GM18951 (cell line): ENCODE data around the gene TCF3.
"Not testable (repeated sequence)": the region's sequence is repeated elsewhere in the genome, so short reads cannot be mapped to it uniquely, and the experiment has no call there.

Source experiments
- POLR2A ChIP-seq: IDR thresholded peaks from 4 replicates; pipeline ENCODE4 v1.6.1; 2011; ENCODE audit warnings: mild to moderate bottlenecking; ENCODE audit not compliant: insufficient read length, insufficient read depth; ENCODE audit errors: extremely low read depth
- in situ Hi-C: fragments of 300-500 bp; cut with MboI; formaldehyde crosslinking; loops from one replicate; pipeline ENCODE4 v1.12.0; 2022; ENCODE audit warnings: low sequenced_read_pairs, mixed read lengths, inconsistent platforms; ENCODE audit not compliant: unreplicated experiment

TCF3 gene

DNA sequence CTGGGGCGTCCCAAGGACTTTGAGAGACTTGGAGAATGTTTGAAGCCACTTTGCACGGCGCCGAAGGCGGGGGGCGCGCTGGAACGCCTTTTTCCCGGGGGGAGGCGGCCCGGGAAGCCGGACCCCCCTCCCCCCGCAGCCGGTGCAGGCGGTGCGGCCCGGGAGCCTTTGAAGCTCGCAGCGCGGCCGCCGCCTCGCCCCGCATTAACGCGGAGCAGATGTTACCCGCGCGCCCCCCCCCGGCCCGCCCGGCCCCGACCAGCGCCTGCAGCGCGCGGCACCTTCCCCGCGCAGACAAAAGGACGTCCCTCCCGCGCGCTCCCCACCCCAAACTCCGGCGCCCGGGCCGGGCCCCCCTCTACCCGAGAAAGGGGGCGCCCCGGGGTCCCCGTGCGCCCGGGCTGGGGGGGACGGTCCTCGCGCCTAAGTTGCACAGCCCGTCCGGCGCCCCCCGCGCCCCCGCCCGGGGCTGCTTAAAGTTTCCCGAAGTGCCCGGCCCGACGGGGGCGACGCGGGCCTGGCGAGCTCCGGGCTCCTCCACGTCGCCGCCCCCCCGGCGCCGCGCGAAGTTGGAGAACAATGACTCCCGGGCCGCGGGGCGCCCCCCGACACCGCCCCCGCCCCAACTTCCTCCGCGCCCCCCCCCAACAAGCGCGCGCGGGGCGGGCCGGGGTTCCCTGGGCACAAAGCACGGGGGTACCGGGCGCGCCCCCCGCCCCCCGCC is 685 bp downstream of the TCF3 start:
- TF ChIP-seq POLR2A, result peak; percentile 45
- in situ Hi-C loops, result no loop called here

DNA sequence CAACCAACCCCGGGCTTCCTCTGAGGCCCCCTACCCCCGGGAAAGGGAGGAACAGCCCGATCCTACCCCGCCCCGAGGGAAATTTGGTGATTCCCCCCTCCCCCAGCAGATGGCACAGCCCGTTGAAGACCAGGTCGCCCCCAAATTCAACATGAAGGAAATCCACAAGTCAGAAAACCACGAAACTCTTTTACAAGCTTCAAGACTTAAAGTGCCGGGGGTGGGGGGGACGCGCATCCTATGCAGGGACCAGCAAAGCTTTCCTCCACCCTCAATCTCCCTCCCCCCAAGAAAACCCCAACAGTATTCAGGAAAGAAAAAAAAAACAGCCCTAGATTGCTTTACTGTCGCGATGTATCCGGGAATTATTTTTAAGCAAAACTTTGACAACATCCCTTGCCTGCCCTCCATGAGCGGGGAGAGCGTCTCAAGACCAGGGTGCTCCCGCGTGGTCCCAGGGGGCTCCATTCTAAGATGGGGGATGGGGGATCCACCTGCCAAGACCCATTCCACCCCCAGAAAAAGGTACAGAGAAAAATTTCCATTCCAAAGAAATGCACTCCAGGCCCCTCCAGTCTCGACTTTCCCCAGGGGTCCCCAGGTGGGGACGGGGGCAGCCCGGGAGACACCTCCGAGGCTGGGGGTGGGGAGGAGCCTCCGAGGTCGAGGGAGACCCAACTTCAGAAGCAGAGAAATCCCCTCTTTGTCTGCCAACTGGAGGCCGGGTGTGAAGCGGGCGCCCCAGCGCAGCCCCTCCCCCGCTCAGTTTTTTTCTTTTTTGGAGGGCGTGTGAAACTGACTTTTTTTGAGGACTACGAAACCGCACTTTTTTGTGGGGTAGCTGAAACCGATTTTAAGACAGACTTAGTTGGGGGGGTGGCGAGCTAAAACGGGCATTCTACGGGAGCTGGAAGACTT is 1.5 kb downstream of the TCF3 start:
- in situ Hi-C loops, result no loop called here
- peak; percentile 18 for TF ChIP-seq POLR2A

DNA sequence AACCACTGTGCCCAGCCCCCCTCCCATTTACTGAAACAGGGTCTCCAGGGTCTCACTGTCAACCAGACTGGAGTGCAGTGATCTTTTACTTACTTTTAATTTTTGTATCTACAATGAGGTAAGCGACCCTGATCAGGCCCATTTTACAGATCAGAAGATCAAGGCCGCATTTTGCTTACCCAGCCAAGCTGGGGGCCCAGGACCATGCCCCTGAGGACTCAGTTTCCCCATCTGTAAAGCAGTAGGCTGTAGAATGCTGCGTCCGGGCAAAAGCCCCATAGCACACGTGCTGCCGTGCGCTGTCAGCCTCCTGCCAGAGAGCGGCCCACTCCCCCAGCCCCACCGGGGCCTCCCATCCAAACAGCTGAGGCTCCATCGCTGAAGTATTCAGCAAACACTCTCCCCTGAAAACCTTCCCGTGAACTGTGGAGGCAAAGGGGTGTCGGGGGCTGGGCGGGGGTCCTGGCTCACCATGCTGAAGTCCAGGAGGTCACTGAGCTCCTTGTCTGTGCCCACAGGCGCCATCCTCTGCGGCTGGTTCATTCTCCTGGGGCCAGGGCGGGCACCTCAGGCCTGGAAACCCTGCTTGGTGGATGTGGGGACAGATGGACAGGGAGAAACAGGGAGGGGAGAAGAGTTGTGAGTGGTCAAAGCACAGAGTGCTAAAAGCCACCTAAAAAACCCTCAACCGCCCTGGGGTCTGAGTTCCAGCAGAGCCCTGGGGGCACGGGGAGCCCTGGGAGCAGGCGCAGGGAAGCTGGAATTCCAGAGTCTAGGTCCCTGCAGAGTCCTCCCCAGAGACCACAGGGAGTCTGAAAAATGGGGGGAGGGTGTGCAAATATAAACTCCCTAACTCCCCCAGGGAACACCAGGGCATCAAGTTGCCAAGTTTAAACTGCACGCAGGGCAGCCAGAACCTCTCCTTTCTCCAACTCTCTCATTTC is 2.4 kb downstream of the TCF3 start:
- no peak for TF ChIP-seq POLR2A
- in situ Hi-C loops, result no loop called here

DNA sequence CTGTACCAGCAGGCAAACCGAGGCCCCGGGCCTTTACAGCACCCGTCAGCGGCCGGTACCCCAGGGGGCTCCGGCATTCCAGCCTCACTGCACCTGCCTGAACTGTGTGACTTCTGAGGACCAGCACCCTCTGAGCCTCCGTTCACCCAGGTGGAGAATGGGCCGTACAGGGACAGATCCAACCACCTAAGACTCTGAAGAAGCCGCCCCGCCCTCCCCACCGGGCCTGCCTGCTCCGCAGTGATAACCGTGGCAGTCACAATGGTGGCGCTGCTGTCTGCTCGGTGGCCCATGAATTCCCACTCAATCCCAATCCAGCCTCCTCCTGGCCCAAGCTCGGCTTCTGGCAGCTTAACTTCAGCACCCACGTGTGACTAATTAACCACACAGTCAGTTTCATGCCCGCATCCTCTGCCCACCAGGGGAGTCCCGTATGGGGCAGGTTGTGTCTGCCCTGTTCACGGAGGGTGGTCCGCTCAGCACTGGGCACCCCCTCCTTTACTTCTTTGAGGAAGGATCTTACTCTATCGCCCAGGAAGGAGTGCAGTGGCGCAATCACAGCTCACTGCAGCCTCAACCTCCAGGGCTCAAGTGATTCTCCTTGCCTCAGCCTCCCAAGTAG is 3.4 kb downstream of the TCF3 start:
- TF ChIP-seq POLR2A, result peak; percentile 42
- in situ Hi-C loops, result no loop called here

DNA sequence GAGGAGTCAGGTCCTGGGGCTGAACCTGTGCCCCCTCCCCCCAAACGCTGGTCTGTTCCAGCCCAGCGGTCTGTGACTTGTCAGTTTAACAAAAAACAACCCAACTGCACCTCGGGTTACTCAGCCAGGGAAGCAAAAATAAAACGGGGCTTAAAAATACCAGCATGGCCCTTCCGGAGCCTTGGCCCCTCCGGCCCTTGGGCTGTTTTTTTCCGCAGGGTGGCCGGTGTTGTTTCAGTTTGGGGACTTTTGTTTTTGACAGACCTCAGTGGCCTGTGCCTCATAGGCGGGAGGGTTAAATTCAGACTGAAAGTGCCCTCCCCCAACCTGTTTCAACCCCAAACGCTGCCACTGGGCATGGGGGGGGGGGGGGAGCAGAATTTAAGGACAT is 4.0 kb downstream of the TCF3 start:
- in situ Hi-C loops, result no loop called here
- TF ChIP-seq POLR2A, result no peak

DNA sequence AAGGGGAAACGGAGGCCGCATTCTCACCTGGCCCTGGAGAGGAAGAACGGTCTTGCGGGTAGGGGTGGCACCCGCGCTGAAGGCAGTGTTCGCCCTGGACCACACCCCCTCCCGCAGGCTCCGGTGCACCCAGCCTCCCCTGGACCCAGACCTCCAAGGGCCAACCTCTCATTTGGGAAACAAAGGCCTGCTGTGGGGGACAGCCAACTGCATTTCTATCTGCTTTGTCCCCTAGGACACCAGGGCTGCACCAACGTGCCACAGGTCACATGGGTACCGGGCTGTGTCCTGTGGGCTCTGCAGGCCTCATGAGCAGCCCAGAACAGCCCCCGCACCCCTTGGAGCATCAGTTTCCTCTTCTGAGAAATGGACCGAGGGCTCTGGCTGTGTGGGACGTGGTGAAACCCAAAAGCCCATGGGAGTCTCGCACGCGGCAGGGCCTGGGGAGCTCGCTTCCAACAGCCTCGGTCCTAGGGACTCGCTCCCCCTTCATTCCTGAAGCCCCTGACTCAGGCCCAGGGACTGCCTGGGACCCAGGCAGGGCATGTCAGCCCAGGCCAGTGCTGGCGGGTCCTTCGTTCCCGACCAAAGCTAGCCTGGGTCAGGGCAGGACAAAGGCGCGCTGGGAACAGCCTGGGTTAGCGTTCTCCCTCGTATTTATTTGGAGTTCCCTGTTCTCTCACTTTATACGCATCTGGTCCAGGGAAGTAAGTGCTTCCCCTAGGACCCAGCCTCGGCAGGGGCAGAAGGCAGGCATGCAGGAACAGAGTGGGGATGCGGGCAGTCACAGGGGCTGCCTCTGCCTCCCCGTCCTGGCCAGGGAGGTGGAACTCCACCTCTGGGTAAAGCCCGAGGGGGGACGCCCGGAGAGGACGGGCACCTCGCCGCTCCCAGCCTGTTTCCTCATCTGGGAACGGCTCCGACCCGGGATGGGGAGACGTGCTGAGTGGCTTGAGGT is 4.6 kb downstream of the TCF3 start:
- in situ Hi-C loops, result no loop called here
- TF ChIP-seq POLR2A, result no peak

DNA sequence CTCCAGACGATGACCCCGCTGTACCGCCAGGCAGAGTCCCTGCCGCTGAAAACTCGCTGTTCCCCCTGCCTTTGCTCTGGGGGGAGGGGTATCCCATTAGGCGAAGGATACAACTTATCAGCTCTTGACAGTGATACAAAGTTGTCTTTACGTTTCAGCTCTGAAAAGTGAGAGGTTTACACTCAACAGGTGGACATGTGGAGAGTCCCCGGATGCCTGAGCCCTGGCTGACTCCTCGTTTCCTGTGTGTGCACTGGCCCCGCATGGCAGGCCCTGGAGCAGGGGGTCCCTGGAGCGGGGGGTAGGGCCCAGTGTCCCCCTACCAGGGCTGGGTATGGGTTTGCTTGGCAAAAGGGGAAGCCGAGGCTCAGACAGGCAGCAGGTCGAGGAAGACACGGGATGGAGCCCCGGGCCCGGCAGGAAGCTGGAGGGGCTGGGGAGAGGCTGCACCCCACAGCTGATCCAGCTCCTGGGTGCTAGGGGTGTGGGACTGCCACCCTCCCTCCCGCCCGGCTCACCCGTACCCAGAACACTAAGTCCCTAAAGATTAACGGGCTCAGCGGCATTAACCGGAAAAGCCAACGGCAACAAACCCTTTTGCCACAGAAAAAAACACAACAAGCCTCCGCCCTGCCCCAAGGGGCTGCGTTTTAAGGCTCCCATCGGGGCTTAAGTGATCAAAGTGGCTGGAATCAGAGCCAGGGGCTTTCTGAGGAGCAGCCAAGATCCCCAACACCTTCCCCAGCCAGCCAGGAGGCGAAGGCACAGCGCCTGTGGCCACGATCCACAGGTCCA is 5.6 kb downstream of the TCF3 start:
- peak; percentile 5 for TF ChIP-seq POLR2A
- in situ Hi-C loops, result no loop called here

DNA sequence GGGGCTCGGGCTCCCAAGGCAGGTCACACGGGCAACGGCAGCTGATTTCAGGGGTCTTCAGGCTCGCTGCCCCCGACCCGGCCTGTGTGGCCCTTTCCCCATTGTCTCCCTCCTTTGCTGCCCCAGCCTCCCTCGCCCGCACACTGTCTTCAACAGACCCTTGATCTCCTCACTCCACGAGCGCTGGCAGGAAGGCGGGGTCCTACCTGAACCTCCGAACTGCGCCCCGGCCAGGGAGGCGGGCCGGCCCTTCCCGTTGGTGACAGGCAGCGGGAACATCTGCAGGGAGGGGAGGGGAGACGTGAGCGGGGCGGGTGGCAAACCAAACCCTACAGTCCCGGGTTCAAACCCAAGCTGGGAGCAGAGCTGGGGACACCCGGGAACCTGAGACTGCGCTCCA is 6.3 kb downstream of the TCF3 start:
- no peak for TF ChIP-seq POLR2A
- in situ Hi-C loops, result no loop called here

DNA sequence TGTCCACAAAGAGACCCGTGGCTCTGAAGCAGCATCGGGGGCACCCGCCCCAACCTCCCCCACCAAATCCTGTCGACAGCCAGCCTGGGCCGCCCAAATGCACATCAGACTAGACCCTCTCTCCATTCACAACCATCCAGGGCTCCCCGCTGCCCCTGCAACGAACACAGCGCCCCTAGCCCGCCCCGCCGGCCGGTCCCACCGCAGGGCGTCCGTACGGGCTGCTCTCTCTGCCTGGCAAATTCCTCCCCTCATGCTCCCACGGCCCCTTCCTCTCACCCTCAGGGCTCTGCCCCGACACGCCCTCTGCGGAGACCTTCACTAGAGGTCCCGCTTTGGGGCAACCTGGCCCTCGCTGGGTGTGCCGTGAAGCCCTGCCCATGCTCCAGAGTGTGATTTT is 7.1 kb downstream of the TCF3 start:
- TF ChIP-seq POLR2A, result peak; percentile 13
- in situ Hi-C loops, result no loop called here

DNA sequence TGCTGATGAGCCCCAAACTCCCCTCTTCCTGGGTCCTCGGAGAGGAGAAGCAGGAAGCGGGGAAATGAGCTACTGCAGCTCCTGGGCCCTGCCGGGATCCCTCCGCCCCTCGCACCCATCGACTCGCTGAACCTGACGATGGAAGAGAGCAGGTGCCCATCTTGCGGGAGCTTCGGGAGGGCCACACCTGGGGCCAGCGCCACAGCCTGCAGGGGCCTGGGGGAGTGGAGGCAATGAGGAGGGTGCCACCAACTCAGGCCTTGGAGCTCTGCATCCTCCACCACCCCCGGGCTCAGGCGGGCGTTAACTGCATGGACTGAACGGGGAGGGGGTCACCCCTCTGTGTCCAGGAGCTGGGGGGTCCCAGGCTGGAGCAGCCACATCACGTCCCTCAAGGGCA is 8.3 kb downstream of the TCF3 start:
- in situ Hi-C loops, result no loop called here
- no peak for TF ChIP-seq POLR2A

DNA sequence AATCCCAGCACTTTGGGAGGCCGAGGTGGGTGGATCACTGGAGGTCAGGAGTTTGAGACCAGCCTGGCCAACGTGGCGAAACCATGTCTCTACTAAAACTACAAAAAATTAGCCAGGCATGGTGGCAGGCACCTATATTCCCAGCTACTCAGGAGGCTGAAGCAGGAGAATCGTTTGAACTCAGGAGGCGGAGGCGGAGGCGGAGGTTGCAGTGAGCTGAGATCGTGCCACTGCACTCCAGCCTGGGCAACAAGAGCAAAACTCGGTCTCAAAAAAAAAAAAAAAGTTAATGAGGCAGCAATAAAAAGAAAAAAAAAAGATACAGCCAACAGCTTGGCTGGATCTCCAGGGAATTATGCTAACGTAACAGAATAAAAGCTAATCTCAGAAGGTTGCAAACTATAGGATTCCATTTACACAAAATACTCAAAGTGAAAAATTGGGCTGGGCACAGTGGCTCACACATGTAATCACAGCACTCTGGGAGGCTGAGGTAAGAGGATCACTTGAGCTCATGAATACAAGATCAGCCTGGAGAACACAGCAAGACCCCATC is 11.4 kb downstream of the TCF3 start:
- in situ Hi-C loops, result not testable (repeated sequence)
